Left lobe of liver (tissue), 2 donors: Measurements from ENCODE around the gene CLEC2B. TPM values are rescaled to one million over a fixed set of nuclear protein-coding genes. Genes with fewer than 3 reads are reported as not detected.

ENCODE experiments used
- ATAC-seq: fragments of 200-7000 bp; cut with Tn5 transposase; one replicate; pipeline ENCODE4 v1.9.1; 2020; ENCODE audit warnings: mild to moderate bottlenecking, moderate library complexity
- DNase-seq: peaks from one replicate; pipeline ENCODE4 v3.0.0-alpha.2; 2020; ENCODE audit warnings: low spot score
- total RNA-seq: library from RNA; stranded (reverse); gene quantifications from one replicate; pipeline ENCODE4 v1.2.1, GENCODE V29; 2021
- donor health status: DM: no; HTN: no; CAD: no; lungs with moderate emphysema.
- donor health status: DM: no; HTN: yes; CAD: no.

CLEC2B gene
- total RNA-seq, 1 donor from 2014 or later = 1.4 TPM

DNA sequence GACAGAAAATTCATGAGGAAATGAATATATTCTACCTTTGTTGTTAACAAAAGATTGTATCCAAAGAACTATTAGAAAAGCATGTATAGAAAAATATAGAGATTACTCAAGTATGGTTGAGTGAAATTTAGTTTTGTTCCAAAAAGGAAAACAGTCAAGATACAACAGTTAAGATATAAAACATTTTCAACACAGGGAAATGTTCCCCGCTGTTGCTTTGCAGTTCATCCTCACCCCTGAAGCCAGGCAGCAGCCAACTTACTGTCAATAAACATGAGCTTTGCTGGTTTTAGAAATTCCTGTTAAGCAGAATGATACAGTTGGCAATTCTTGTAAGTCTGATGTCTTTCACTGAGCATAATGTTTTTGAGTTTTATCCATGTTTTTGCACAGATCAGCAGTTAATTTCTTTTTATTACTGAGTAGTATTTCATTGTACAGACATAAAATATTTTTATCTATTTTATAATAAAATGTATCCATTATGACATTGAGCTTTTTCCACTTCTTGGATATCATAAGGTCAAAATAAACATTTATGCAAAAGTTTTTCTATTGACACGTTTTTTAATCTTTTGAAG, 1.2 kb upstream of the CLEC2B start:
- ATAC-seq (peak; percentile 62), DNase-seq (no peak)

DNA sequence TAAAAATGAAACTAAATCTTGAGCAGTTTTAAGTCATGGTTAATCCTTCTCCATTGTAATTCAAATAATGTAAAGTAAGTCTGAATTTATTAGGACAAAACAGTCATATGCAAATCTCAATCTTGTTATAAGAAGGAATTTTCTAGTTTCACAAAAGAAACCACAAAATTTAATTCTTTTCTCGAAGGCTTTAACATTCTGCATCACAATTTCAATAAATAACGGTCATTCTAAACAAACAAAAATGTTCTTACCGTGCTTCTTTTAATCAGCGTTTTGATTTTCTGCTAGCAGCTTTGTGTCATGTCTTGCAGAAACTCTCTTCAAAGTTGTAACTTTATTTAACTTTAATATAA, 225 bp downstream of the CLEC2B start:
- DNase-seq (no peak), ATAC-seq (no peak)

DNA sequence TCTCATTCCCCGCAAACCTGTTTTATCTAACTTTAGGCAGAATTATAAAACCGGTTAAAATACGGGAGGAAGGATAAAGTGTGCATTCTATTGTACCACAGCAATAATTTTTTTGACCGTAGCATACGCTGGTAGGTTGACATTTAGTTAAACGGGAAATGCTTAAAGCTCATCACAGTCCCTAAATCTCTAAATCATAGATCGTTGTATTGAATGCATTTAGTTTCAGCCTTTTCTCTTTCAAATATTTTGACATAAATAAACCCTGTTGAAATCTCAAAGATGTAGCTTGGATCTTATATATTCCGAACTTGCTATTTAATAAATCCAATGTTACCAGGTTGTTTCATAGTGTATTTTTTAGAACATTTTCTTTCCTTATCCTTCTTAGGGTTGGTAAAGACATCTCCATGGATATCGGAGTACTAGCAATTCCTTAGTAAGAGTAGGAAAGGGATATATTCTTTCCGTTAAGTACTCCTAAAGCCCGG, 798 bp downstream of the CLEC2B start:
- DNase-seq = no peak
- ATAC-seq = no peak

DNA sequence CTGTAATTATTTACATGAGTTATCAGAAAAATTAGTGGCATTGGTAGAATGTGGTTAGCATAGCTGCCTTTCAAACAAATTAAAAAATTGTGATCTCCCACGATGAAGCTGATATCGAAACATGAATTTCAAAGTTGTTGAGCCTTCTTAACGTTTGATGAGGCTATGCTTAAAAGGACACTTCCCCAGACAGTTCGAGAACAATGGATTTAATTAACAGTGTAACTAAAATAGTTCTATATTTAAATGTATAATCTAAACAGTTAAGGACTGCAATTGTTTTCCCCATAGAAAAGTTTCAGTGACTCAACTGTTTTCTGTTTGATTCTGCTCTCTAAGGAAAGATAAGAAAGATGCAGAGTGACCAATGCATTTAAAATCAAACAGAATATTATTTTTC, 1.6 kb downstream of the CLEC2B start:
- DNase-seq (no peak), ATAC-seq (no peak)

DNA sequence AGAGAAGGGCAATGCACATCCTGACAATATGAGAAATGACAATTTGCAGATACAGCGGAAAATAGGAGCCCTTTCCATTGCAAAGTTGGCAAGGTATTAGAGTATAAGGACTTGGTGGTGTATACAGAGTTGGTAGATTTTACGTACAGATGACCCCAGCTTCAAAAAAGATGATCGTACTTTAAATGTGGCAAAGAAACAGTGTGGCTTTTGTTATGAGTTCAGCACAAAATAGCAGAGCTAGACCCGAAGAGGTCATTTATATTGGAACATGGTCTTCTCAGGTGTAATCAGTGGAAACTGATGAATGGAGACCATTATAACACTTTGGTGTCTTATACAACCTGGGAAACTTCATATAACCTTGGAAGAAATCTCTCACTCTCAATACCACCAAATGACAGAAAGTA, 2.3 kb downstream of the CLEC2B start:
- no peak for DNase-seq
- no peak for ATAC-seq

DNA sequence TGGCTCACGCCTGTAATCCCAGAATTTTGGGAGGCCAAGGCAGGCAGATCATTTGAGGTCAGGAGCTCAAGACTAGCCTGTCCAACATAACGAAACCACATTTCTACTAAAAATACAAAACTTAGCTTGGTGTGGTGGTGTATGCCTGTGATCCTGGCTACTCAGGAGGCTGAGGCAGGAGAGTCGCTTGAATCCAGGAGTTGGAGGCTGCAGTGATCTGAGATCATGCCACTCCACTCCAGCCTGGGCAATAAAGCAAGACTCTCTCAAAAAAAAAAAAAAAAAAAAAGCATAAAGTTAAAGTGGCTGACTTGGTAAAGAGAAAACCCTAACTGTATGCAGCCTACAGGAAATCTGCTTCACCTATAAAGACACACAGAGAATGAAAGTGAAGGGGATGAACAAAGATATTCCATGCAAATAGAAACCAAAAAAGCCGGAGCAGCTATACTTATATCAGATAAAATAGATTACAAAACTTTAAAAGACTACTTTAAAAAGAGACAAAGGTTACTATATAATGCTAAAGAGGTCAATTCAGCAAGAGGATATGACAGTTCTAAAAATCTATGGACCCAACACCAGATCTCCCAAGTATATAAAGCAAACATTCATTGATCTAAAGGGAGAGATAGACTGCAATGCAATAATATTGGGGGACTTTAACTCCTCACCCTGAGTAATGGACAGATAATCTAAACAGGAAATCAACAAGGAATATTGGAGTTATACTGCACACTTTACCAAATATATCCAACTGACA, 4.1 kb downstream of the CLEC2B start:
- no peak for DNase-seq
- ATAC-seq = no peak

DNA sequence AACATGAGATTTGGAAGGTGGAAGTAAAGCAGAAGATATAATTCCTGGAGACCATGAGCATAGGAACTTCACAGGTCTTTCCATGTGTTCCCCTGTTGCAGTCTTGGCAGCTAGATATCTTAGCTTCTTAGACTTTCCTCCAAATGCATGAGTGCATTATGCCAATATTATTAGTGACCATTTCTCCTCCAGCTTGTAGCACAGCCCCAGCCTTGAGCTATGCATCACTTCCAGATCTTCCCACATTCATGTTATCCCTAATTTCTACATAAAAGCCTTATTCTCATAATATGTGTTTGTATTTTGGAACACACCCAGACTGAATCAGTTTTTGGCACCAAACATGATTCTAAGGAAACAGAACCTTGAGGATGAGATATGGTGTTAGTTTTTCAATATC, 11.0 kb downstream of the CLEC2B start:
- ATAC-seq (no peak), DNase-seq (no peak)

DNA sequence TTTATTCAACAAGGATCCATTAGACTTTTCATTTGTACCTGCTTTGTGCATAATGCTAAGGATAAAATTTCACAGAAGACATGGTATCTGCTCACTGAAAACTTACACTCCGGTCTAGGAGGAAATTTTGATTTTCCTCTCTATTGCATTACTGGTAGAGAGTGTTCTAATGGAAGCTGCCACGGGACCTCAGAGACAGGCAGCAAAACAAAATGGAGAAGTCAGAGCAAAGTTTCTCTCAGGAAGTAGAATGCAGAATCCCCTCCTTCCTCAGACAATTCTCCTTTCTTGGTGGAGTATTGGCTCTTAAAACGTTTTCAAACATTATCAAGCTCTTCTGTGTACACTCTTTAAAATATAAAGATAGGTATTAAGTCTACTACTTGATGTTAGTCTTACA, 12.3 kb downstream of the CLEC2B start:
- DNase-seq = no peak
- ATAC-seq = no peak

DNA sequence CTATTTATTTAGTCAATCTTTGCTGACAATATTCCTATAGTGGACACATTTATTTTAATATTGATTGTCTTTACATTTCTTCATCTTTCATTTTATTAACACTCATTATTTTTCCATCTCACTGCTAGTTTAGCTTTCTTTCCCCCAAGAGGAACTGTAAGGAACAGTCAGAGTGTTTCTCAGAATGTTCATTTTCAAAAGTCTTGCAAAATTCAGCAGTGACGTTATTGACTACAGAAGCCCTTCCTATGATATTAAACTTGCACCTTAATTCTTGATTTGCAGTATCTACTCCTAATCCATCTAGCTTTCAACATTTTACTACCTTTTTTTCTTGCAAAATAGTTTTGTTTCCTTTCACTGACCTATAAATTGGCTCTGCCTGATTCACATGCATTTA, 13.0 kb downstream of the CLEC2B start:
- ATAC-seq = no peak
- no peak for DNase-seq

DNA sequence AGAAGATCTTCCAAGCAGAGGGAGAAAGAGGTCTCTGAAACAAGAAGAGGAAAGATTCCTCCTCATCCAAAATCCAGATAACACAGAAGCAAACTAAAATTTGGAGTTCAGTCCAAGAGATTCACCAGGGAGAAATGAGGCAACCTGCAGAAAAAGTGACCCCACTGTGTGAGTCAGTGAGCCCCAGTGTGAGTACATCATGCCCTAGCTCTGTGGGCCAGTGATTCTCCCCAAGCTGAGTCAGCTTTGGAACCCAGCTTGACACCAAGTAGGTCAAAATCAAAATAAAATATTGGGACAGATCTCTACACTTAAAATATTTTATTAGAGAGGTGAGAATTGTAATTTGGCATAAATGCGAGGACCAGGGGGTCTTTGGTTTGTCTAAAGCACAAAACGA, 17.2 kb downstream of the CLEC2B start:
- no peak for DNase-seq
- ATAC-seq = no peak

DNA sequence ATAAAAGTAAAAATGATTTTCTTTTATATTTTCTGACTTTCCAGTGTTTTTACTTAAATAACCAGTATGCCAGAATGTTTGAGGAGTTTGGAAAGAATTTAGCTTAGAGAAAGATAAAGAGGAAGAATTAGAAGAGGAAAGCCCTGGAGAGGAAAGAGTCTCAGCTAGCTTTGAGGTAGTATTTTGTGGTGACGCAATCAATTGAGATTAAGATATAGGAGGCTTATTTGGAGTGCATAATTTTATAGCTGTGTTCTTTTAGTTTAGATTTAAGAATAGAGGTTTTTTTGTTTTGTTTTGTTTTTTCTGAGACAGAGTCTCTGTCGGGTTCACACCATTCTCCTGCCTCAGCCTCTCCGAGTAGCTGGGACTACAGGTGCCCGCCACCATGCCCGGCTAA, 18.1 kb downstream of the CLEC2B start:
- no peak for ATAC-seq
- no peak for DNase-seq

DNA sequence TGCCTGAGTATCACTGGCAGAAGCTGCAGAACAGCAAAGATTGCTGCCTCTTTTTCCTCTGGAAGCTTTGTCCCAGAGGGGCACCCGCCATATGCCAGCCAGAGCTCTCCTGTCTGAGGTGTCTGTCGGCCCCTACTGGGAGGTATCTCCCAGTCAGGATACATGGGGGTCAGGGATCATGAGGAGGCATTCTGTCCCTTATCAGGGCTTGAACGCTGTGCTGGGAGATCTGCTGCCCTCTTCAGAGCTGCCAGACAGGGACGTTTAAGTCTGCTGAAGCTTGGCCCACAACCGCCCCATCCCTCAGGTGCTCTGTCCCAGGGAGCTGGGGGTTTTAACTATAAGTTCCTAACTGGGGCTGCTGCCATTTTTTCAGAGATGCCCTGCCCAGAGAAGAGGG, 20.3 kb downstream of the CLEC2B start:
- no peak for DNase-seq

DNA sequence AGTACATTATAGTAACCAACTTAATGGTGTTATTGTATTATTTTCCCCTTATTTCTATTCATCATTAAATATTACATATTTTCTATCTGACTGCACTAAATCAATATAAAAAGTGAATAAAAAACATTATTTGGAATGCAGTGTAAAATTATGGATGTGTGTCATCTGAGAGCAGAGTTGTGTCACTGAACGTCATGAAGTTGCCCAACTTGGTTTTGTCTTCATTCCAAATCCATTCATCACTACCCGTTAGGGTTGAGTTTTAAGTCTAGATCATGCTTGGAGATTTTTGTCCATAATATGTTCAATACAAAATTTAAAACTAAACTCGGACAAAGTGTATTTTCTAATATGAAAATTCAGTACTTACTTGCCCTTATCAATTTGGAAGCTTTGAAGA, 25.7 kb downstream of the CLEC2B start:
- ATAC-seq = no peak

More for the DNA sequence above, 20.3 kb downstream of the CLEC2B start:
- no peak for ATAC-seq

DNA sequence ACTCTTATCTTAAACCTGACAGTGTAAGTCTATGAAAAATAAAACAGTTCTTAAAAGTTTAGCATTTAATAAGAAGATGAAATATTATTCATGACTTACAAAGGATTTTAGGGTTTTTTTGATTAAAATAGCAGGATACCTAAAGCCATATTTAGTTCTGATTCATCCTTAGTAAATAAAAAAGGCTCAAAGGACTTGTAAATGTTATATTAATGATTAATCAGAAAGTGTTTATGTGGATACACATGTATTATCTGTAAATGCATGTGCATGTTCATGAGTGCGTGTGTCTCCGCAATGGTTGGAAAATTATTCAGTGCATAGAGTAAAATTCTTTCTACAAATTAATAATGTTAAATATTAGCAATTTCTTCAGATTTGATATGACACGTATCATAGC, 37.4 kb downstream of the CLEC2B start:
- DNase-seq (no peak), ATAC-seq (no peak)

More for the DNA sequence above, 25.7 kb downstream of the CLEC2B start:
- DNase-seq = no peak

DNA sequence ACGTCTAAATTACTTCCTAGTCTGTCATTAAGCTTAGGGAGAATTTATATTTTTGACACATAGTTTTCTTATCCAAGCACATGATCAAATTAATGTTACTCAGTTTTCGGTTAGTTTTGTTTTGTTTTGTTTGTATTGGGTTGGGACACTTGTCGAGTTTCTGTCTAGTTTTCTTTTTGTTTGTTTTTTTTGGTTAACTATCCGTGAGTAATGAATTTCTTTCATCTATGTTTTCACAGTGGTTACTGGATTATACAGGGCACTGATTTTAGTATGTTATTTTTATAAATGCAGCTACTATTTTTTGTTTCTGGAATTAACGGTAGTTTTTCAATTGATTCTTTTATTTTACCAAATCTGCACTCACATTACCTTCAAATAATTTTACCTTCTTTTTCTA, 39.2 kb downstream of the CLEC2B start:
- DNase-seq (no peak), ATAC-seq (no peak)

DNA sequence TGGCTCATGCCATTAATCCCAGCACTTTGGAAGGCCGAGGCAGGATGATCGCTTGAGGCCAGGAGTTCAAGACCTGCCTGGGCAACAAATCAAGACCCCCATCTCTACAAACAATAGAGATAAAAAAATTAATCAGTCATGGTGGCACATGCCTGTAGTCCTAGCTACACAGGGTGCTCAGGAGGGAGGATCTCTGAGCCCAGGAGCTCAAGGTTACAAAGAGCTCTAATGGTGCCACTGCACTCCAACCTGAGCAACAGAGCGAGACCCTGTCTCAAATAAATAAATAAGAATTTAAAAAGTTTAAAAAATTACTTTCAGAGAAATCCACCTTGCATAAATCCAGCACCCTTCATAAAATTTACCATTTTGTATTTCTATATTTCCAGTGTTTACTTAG, 39.7 kb downstream of the CLEC2B start:
- DNase-seq (no peak), ATAC-seq (no peak)

DNA sequence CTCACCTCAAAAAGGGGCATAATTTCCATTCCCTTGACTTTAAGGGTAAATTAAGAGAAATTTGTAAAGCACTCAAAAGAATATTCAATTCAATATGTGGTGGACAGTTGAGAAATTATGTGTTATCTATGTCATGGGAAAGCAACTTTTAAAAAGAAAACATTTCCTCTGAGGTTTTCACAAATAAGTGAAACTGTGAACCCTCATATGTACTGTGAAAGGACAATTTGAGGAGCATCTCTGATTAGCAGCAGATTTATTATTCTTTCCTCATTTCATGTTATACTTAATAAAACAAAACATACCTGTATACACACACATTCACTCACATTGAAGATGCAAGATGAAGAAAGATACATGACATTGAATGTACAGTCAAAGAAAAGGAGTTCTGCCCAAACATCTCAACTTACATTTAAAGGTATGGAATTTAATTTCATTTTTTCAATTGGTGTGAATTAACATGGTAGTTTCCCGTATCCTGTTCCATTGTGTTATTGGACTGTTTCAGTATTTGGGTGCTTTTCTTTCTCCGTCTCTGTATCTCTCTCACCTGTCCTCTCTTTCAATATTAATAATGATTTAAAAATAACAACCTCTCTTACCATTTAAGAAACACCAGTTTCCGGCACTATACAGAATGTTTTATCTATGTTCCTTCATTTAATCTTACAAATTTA, 41.8 kb downstream of the CLEC2B start, which contains the start of gene KLRF1:
TSS of gene KLRF1 (plus strand) at position 273 of the 680 bp plus-strand sequence. CDS start at position 337, 64 bp downstream.
- DNase-seq (no peak), ATAC-seq (no peak)

DNA sequence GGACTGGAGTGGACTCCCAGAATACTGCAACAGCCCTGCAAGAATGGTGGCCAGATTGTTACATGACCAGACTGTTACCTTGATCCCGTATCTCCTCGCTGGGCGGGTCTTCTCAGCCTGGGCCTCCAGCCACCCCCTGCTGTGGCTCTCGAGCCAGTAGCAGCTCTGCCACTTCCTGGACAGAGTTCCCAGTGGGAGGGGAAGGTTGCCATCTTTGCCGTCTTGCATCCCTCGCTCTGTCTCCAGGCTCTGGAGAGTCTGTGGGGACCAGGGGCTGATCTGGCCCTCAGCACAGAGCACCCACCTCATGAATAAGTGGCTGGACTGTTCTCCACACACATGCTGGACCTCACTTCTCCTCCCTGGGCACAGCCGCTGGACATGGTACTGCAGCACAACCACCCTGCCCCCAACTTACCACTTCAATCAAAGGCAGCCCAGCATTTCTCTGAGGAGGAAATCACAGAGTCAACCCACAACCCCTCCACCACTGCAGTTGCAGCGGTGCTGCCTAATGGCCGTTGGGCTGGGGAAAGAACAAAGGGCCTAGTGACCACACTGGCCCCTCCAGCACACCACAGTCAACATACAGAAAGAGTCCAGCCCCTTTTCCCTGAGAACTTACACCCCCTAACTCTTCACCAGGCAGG, 48.7 kb downstream of the CLEC2B start:
- ATAC-seq (no peak), DNase-seq (no peak)

DNA sequence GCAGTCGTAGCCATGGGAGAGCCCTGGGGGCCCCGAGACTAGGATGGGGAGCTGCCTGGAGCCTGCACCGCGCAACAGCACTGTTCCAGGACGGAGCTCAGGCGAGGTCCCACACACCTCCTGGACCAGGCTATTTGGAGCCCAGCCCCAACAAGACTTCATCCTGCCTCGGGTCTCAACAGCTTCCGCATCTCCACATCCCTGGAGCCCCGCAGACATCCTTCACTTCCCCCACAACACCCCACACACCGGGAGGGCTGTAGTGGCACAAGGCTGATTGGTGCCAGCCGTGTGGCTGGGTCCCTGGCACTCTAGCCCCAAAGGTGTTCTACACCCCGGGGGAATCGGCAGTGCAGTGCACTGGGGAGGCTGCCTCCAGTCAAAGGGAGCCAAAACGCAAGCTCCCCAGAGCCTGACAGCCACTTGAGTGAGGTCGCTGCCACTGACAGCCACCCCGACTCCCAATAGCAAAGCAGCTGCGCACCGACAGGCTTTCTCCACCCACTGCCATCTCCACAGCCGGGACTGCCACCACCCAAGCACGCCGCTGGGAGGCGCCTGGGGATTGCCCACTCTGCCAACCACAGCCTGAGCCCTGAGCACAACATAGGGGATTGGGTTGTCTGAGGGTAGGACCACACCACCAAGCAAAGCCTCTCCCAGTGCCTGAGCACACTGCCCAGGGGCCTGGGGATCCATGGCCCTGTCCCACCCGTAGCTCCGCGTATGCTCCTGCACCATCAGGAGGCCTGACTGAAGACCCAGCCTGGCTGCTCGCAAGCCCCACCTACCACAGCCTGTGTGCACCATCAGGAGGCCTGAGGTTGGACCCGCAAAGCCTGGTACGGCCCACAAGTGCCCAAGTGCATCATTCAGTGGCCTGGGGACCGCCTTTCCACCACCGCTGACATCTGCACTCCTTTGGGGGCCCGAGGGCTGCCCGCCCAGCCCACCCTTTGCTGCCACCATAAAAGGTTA, 55.0 kb downstream of the CLEC2B start:
- peak; percentile 79 for DNase-seq
- ATAC-seq = peak; percentile 100

DNA sequence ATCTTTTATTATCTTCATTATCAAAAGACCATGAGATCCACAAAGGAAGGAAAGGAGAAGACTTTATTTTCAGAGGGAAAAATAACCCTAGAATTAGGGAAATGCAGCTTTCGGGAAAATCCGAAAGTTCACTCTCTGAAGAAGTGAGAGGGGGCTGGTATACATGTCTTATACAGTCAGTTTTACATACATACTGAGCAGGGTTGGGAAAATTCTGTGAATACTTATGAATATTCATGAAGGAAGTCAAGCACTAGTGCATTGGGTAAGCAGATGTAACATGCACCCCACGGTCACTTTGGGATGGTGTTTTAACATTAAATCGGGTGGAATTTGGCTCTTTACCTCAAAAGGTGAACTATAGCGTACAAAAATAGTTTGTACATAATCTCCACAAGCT, 57.5 kb downstream of the CLEC2B start:
- DNase-seq (no peak), ATAC-seq (no peak)
